Prostate gland (tissue), 2 donors: ENCODE data around the gene CASQ2. TPM values are rescaled to one million over a fixed set of nuclear protein-coding genes. Genes with fewer than 3 reads are reported as not detected.
"Not testable (repeated sequence)": the region's sequence is repeated elsewhere in the genome, so short reads cannot be mapped to it uniquely, and the experiment has no call there.

Experiments used
- DNase-seq: peaks from one replicate; pipeline ENCODE4 v3.0.0-alpha.2; 2019; ENCODE audit warnings: low spot score
- H3K27ac ChIP-seq, 2 donors: fragments of 200-600 bp; sonication (generic); 2 replicates each; pipeline ENCODE4 v1.5.1; 2017 to 2019
- H3K27me3 ChIP-seq: fragments of 200-600 bp; sonication (generic); replicated peaks from 2 replicates; pipeline ENCODE4 v1.5.1; 2019; ENCODE audit not compliant: insufficient read depth
- H3K36me3 ChIP-seq, 2 donors: fragments of 200-600 bp; sonication (generic); 1 replicate in 1 of 2; 2 replicates in 1 of 2; pipeline versions ENCODE4 v1.5.1 to v1.8.1; 2017 to 2019
- H3K4me1 ChIP-seq: fragments of 200-600 bp; sonication (generic); replicated peaks from 2 replicates; pipeline ENCODE4 v1.5.1; 2019
- H3K4me3 ChIP-seq, 2 donors: fragments of 200-600 bp; sonication (generic); 2 replicates each; pipeline ENCODE4 v1.5.1; 2017 to 2019
- H3K9me3 ChIP-seq: fragments of 200-600 bp; sonication (generic); 2 replicates; pipeline ENCODE4 v1.5.1; 2017
- CTCF ChIP-seq, 4 experiments: fragments of 200-600 bp in 2 of 4; fragments of 450-650 bp in 2 of 4; sonication (generic) in 2 of 4; IDR thresholded peaks; 1 replicate in 3 of 4; 2 replicates in 1 of 4; pipeline ENCODE4 v1.5.1; 2016 to 2019; ENCODE audit warnings: antibody characterized with exemption in 4 of 4, mild to moderate bottlenecking in 2 of 4, moderate library complexity in 2 of 4
- POLR2A ChIP-seq: fragments of 450-650 bp; IDR thresholded peaks from one replicate; pipeline ENCODE4 v1.6.1; 2016; ENCODE audit warnings: antibody characterized with exemption, mild to moderate bottlenecking
- POLR2AphosphoS5 ChIP-seq: sonication (generic); formaldehyde crosslinking; IDR thresholded peaks from one replicate; pipeline ENCODE4 v1.6.1; 2017; ENCODE audit warnings: antibody characterized with exemption
- WGBS: methylation state at CpG from one replicate; pipeline ENCODE4 v1.1.5; 2018; 5-methylcytosine and 5-hydroxymethylcytosine counted together
- intact Hi-C: fragments of 100-400 bp; cut with DNase I; formaldehyde crosslinking; loops from one replicate; pipeline ENCODE4 v1.14.2; 2022
- total RNA-seq, 2 donors: library from RNA; depleted of rRNA; stranded (reverse); fragments of >200 nt; gene quantifications; one replicate each; pipeline ENCODE4 v1.1.0, GENCODE V29; 2016

CASQ2 gene
- total RNA-seq, 2 donors from 2014 or later: 6.4 to 6.6 TPM

GRCh38 chr1:115782571-115783281 lies 14.2 kb upstream of the CASQ2 start:
- intact Hi-C loops: no loop called here
- H3K4me3 ChIP-seq: no peak overlapping the region
- H3K27ac ChIP-seq: peak overlapping the region in 1 of 2 donors; percentile 48
- WGBS: 50% methylated on average over 1 of the region's 1 CpG
- peak; percentile 65 for TF ChIP-seq POLR2AphosphoS5
- TF ChIP-seq POLR2A: no peak
- no peaks in the 10 kb centered on the region for H3K4me1 ChIP-seq
- DNase-seq: peak; percentile 32
- no peaks in the 10 kb centered on the region for H3K9me3 ChIP-seq
- no peaks in the 10 kb centered on the region for H3K36me3 ChIP-seq
- no peaks in the 10 kb centered on the region for H3K27me3 ChIP-seq

- no peak for DNase-seq
- no peaks in the 10 kb centered on the region for H3K27me3 ChIP-seq
- H3K36me3 ChIP-seq: no peaks in the 10 kb centered on the region
- no peak overlapping the region for H3K4me3 ChIP-seq
- no peak for TF ChIP-seq POLR2AphosphoS5
- TF ChIP-seq POLR2A: no peak
- no peak for TF ChIP-seq CTCF (IDR thresholded peaks at IDR 0.05)
- intact Hi-C loops: no loop called here
- 53% methylated on average over 3 of the region's 3 CpGs for WGBS
- no peaks in the 10 kb centered on the region for H3K9me3 ChIP-seq
- H3K27ac ChIP-seq: no peak overlapping the region
- H3K4me1 ChIP-seq: no peaks in the 10 kb centered on the region
Observed at GRCh38 chr1:115781851-115782250, 13.3 kb upstream of the CASQ2 start.

GRCh38 chr1:115781343-115781742 lies 12.8 kb upstream of the CASQ2 start:
- H3K27ac ChIP-seq: no peak overlapping the region
- WGBS: 96% methylated on average over 1 of the region's 1 CpG
- no peaks in the 10 kb centered on the region for H3K4me1 ChIP-seq
- H3K36me3 ChIP-seq: no peaks in the 10 kb centered on the region
- TF ChIP-seq CTCF (IDR thresholded peaks at IDR 0.05): no peak
- no peak for TF ChIP-seq POLR2A
- TF ChIP-seq POLR2AphosphoS5: no peak
- H3K9me3 ChIP-seq: no peaks in the 10 kb centered on the region
- no peak for DNase-seq
- no peaks in the 10 kb centered on the region for H3K27me3 ChIP-seq
- intact Hi-C loops: no loop called here
- H3K4me3 ChIP-seq: no peak overlapping the region

GRCh38 chr1:115780655-115781054 lies 12.1 kb upstream of the CASQ2 start:
- H3K36me3 ChIP-seq, DNase-seq, H3K4me3 ChIP-seq, H3K27ac ChIP-seq, intact Hi-C loops, H3K4me1 ChIP-seq, H3K9me3 ChIP-seq, H3K27me3 ChIP-seq: not testable (repeated sequence)
- 84% methylated on average over 2 of the region's 2 CpGs for WGBS

- WGBS: 100% methylated on average over 1 of the region's 1 CpG
- H3K27me3 ChIP-seq, H3K36me3 ChIP-seq, H3K4me1 ChIP-seq, H3K27ac ChIP-seq, DNase-seq, H3K4me3 ChIP-seq, H3K9me3 ChIP-seq: not testable (repeated sequence)
- intact Hi-C loops: loop anchor here (10.0 kb wide), 2 partner anchors 134 to 644 kb away; partner anchors contain the start of gene VANGL1
Observed at GRCh38 chr1:115779075-115779474, 10.6 kb upstream of the CASQ2 start.

- Histone ChIP-seq H3K27ac (no peak overlapping the region), H3K4me3 (no peak overlapping the region), H3K4me1 (no peaks in the 10 kb centered on the region), H3K27me3 (no peaks in the 10 kb centered on the region), H3K9me3 (no peaks in the 10 kb centered on the region), H3K36me3 (no peaks in the 10 kb centered on the region)
- intact Hi-C loops: loop anchor here (2.0 to 10.0 kb wide), 4 partner anchors 53 to 637 kb away; partner anchors contain the start of gene VANGL1
- 28% methylated on average over 10 of the region's 10 CpGs for WGBS
- peak; percentile 81 for DNase-seq
- peak; percentile 68 for TF ChIP-seq POLR2AphosphoS5
- peak; percentile 29 to 87 (median 71) for TF ChIP-seq CTCF (IDR thresholded peaks at IDR 0.05)
- no peak for TF ChIP-seq POLR2A
Observed at GRCh38 chr1:115771847-115772457, 3.4 kb upstream of the CASQ2 start.
